GM18526 (cell line): ENCODE data around the gene FASTKD1.

Experiments used
- POLR2A ChIP-seq: IDR thresholded peaks from 3 replicates; pipeline ENCODE4 v1.6.1; 2011; ENCODE audit not compliant: insufficient read length; ENCODE audit errors: extremely low read depth

Gene FASTKD1

GRCh38 chr2:169572189-169572588 is 1.5 kb downstream of the FASTKD1 start:
- no peak for TF ChIP-seq POLR2A

- TF ChIP-seq POLR2A: no peak
Measured at GRCh38 chr2:169571571-169571970, 2.1 kb downstream of the FASTKD1 start.

- TF ChIP-seq POLR2A: no peak
Measured at GRCh38 chr2:169569948-169570347, 3.7 kb downstream of the FASTKD1 start.

GRCh38 chr2:169565686-169566085 is 8.0 kb downstream of the FASTKD1 start:
- TF ChIP-seq POLR2A: no peak

GRCh38 chr2:169562519-169562918 is 11.1 kb downstream of the FASTKD1 start:
- TF ChIP-seq POLR2A: no peak

- no peak for TF ChIP-seq POLR2A
Measured at GRCh38 chr2:169561364-169561763, 12.3 kb downstream of the FASTKD1 start.

GRCh38 chr2:169546756-169547155 is 26.9 kb downstream of the FASTKD1 start:
- TF ChIP-seq POLR2A: no peak

- no peak for TF ChIP-seq POLR2A
Measured at GRCh38 chr2:169542433-169542832, 31.2 kb downstream of the FASTKD1 start.

GRCh38 chr2:169540146-169540545 is 33.5 kb downstream of the FASTKD1 start:
- no peak for TF ChIP-seq POLR2A

GRCh38 chr2:169528271-169528701 is 45.4 kb downstream of the FASTKD1 start:
- no peak for TF ChIP-seq POLR2A

- no peak for TF ChIP-seq POLR2A
Measured at GRCh38 chr2:169526451-169526850, 47.2 kb downstream of the FASTKD1 start.

GRCh38 chr2:169525434-169525833 is 48.2 kb downstream of the FASTKD1 start:
- no peak for TF ChIP-seq POLR2A

- TF ChIP-seq POLR2A: no peak
Measured at GRCh38 chr2:169523681-169524080, 50.0 kb downstream of the FASTKD1 start.

- TF ChIP-seq POLR2A: no peak
Measured at GRCh38 chr2:169520896-169521295, 52.8 kb downstream of the FASTKD1 start.

- TF ChIP-seq POLR2A: no peak
Measured at GRCh38 chr2:169513926-169514325, 59.7 kb downstream of the FASTKD1 start.

- TF ChIP-seq POLR2A: no peak
Measured at GRCh38 chr2:169513094-169513493, 60.6 kb downstream of the FASTKD1 start.

- TF ChIP-seq POLR2A: no peak
Measured at GRCh38 chr2:169512525-169512924, 61.1 kb downstream of the FASTKD1 start.

- no peak for TF ChIP-seq POLR2A
Measured at GRCh38 chr2:169511818-169512217, 61.8 kb downstream of the FASTKD1 start.
